IPS DF 6.9 (cell line): ENCODE data around the gene STPG2.

Experiments used
- DNase-seq: peaks from one replicate; pipeline ENCODE4 v3.0.0-alpha.2; 2013; ENCODE audit warnings: low read depth, low spot score
- H3K27ac ChIP-seq: one replicate; pipeline ENCODE4 v1.5.1; 2013; ENCODE audit warnings: low read length, control low read depth
- H3K27me3 ChIP-seq: 2 replicates; pipeline ENCODE4 v1.6.1; 2013; ENCODE audit warnings: mild to moderate bottlenecking, low read length; ENCODE audit not compliant: control insufficient read depth, insufficient read depth
- H3K36me3 ChIP-seq: 2 replicates; pipeline ENCODE4 v1.6.1; 2013; ENCODE audit warnings: low read length; ENCODE audit not compliant: control insufficient read depth, insufficient read depth
- H3K4me1 ChIP-seq: 2 replicates; pipeline ENCODE4 v1.6.1; 2013; ENCODE audit warnings: low read length; ENCODE audit not compliant: control insufficient read depth, insufficient read depth
- H3K4me3 ChIP-seq: 2 replicates; pipeline ENCODE4 v1.5.1; 2013; ENCODE audit warnings: mild to moderate bottlenecking, low read length
- H3K9me3 ChIP-seq: 2 replicates; pipeline ENCODE4 v1.6.1; 2013; ENCODE audit warnings: low read length, inconsistent platforms; ENCODE audit not compliant: control insufficient read depth, insufficient read depth
- WGBS: extraction: QIAGEN DNeasy Blood & Tissue Kit; methylation state at CpG from one replicate; pipeline ENCODE4 v1.1.7; 2013; ENCODE audit warnings: mixed read lengths, missing lambda C conversion rate; ENCODE audit not compliant: insufficient read length, insufficient coverage; 5-methylcytosine and 5-hydroxymethylcytosine counted together

Gene STPG2

DNA sequence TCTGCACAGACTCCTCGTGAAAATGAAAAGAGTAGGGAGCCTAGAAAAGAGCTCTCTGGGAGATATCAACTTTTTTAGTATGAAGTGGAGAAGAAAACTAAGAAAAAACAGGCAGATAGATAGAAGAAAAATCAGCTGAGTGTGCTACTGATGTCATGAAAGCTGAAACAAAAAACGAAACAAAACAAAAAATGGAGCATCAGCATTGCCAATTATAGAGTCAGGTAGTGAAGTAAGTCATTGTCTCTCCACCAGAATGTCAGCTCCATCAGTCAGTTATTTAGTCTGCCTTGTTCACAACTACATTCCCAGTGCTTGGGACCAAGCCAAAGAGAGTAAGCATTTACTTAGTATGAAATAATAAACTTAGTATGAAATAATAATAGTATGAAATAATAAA, 595.1 kb downstream of the STPG2 start:
- DNase-seq: no peak
- WGBS: no CpG with 5 or more reads among the region's 2 CpGs
- no peaks in the 10 kb centered on the region for H3K36me3 ChIP-seq
- no peaks in the 10 kb centered on the region for H3K9me3 ChIP-seq
- no peaks in the 10 kb centered on the region for H3K27me3 ChIP-seq
- H3K4me1 ChIP-seq: no peaks in the 10 kb centered on the region
- H3K4me3 ChIP-seq: no peak overlapping the region
- no peak overlapping the region for H3K27ac ChIP-seq

DNA sequence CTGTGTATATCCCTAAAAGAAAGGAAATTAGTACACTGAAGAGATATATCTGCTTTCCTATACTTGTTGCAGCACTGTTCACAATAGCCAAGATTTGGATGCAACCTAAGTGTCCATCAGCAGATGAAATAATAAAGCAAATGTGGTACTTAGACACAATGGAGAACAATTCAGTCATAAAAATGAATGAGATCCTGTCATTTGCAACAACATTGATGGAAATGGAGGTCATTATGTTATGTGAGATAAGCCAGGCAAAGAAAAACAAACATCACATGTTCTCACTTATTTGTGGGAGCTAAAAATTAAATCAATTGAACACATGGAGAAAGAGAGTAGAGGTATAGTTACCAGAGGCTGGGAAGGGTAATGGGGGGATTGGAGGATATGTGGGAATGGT, 611.9 kb downstream of the STPG2 start:
- Histone ChIP-seq H3K4me3 (no peak overlapping the region), H3K9me3 (no peaks in the 10 kb centered on the region), H3K36me3 (no peaks in the 10 kb centered on the region), H3K27me3 (no peaks in the 10 kb centered on the region), H3K4me1 (no peaks in the 10 kb centered on the region), H3K27ac (no peak overlapping the region)
- DNase-seq: no peak

DNA sequence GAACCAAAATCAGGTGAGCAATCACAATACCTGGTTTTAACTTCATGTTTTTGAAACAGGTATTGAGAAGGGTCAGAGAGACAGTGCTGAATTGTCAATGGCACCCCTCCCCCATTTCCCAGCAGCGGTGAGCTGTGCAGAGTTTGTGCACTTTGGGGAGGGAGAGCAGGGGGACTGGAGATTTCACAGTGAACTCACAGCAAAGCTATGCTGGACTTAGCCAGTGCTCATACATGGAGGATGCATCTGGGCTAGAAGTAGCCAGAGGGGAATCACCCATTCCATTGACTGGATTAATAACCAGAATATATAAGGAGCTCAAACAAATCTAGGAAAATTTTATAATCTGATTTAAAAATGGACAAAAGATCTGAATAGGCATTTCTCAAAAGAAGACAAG, 612.6 kb downstream of the STPG2 start:
- H3K36me3 ChIP-seq: no peaks in the 10 kb centered on the region
- no CpG with 5 or more reads among the region's 1 CpG for WGBS
- H3K27me3 ChIP-seq: no peaks in the 10 kb centered on the region
- no peak for DNase-seq
- no peak overlapping the region for H3K27ac ChIP-seq
- H3K4me1 ChIP-seq: no peaks in the 10 kb centered on the region
- H3K9me3 ChIP-seq: no peaks in the 10 kb centered on the region
- H3K4me3 ChIP-seq: no peak overlapping the region

DNA sequence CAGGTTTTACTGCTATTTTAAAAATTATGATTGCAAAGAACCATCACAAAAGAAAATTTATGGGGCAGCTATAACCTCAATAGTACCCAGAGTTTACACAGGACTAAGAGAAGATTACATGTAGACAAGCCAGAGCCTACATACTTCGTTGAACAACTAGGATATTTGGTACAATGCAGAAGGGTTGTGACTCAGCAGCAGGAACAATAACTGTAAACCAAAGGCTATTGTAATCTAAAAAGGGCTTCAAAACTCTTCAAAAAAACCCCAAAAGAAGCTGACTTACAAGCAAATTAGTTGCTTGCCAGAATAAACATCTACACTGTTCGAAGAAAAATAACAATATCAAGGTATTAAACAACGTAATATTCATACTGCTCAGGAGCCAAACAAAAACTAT, 618.0 kb downstream of the STPG2 start:
- Histone ChIP-seq H3K36me3 (no peaks in the 10 kb centered on the region), H3K9me3 (no peaks in the 10 kb centered on the region), H3K27me3 (no peaks in the 10 kb centered on the region), H3K4me3 (no peak overlapping the region), H3K27ac (no peak overlapping the region), H3K4me1 (no peaks in the 10 kb centered on the region)
- WGBS: no CpG with 5 or more reads among the region's 3 CpGs
- DNase-seq: no peak

DNA sequence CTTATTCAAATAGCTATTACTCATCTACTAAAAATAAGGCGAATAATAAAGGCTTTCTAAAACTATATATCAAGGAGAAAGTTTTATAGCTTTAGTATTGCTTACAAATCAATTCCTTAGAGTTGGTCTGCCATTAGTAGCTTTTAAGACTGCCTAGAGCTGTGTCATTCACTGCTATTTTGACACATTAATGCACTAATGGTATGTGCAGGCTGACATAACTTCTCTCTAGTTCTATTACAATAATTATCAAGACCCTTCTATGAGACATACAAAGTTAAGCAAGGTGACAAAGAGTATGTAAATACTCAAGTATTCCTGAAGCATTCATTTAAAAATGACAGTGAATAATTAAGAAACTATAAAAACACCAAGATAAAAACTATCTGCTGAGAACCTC, 625.3 kb downstream of the STPG2 start:
- no peaks in the 10 kb centered on the region for H3K27me3 ChIP-seq
- no peaks in the 10 kb centered on the region for H3K36me3 ChIP-seq
- no peak for DNase-seq
- no CpG with 5 or more reads among the region's 1 CpG for WGBS
- no peaks in the 10 kb centered on the region for H3K9me3 ChIP-seq
- H3K4me1 ChIP-seq: no peaks in the 10 kb centered on the region
- H3K27ac ChIP-seq: no peak overlapping the region
- no peak overlapping the region for H3K4me3 ChIP-seq

DNA sequence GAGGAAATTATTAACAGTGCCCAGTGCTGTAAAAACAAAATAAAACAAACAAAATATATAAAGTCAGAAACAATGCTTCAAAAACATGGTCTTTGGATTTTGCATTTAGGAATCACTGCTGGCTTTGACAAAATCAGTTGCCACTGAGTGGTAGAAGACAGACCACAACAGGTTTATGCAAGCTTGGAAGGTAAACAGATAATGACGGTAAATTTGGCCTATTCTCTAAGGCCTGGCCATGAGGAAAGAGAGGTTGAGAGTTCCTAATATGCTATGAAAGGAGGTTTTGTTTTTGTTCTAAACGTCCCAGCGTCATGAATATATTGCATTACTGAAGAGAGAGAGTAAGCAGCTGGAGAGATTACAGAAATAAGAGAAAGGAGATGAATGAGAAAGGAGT, 629.4 kb downstream of the STPG2 start:
- no peak overlapping the region for H3K27ac ChIP-seq
- DNase-seq: no peak
- H3K27me3 ChIP-seq: no peaks in the 10 kb centered on the region
- no CpG with 5 or more reads among the region's 3 CpGs for WGBS
- H3K9me3 ChIP-seq: no peaks in the 10 kb centered on the region
- H3K4me3 ChIP-seq: no peak overlapping the region
- no peaks in the 10 kb centered on the region for H3K36me3 ChIP-seq
- no peaks in the 10 kb centered on the region for H3K4me1 ChIP-seq
